CD4-positive, alpha-beta T cell treated with Interleukin-17A for 1 hour (primary cell): ENCODE data around the gene NCF4.

Source experiments
- DNase-seq: peaks from one replicate; pipeline ENCODE4 v3.0.0-alpha.2; 2020

Gene NCF4

DNA sequence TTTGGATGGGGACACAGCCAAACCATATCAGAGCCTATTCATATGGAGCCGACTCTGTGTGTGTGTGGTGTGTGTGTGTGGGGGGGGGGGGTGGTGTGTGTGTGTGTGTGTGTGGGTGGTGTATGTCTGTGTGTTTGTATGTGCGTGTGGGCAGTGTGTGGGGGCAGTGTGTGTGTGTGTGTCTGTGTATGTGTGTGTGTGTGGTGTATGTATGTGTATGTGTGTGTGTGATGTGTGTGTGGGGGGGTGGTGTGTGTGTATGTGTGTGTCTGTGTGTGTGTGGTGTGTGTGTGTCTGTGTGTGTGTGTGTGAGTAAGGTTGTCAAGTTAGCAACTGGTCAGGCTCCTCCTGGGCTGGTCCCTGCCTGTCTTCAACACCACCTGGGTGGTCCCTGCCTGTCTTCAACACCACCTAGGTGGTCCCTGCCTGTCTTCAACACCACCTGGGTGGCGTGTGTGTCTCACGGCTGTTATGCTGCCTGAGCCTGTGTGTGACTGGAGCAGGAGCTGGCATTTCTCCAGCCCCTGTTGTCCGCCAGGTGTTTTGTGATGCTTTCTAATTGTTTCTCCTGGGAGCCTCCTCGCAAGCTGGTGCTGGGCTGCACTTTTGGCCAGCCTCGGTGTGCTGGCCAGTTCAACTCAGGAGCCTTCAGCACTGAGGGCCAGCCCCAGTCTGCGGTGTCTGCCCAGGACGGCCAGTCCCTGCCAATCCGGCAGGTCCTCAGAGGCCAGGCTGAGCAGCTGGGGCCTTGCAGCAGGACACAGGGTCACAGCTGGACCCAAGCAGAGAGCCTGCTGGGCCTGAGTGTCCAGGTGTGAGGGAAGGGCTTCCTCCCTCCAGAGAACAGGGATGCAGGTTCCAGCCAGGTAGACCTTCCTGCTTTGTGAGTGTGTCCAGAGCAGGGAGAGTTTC lies 22.4 kb upstream of the NCF4 start:
- DNase-seq, result no peak

DNA sequence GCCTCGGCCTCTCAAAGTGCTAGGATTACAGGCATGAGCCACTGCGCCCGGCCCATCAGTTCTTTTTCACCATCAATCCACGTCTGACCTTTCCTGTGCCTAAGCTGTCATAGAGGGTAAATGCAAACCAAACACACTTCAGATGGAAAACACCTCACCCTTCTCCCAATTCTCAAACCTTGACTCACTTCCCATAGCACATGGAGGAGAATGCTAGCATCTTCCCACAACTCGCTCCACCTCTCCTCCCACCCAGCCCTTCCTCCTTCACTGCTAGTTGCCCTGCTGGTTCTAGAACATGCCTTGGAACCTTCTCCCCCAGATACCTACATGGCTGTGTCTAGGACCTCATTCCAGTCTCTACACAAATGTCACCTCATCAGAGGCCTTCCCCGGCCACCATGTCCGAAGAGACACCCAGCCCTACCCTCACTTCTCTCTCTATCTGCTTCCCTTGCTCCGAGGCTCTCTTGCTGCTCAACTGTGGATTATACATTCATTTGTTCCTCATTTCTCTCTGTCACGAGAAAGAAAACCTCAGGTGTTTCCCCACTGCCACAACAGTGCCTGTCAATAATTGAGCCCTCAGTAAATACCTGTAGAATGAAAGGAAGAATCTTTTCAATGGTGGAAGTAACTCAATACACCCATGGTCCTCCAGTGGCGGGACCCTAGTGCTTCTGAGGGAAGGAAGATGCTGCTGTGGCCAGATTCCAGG lies 21.3 kb upstream of the NCF4 start:
- DNase-seq, result no peak

DNA sequence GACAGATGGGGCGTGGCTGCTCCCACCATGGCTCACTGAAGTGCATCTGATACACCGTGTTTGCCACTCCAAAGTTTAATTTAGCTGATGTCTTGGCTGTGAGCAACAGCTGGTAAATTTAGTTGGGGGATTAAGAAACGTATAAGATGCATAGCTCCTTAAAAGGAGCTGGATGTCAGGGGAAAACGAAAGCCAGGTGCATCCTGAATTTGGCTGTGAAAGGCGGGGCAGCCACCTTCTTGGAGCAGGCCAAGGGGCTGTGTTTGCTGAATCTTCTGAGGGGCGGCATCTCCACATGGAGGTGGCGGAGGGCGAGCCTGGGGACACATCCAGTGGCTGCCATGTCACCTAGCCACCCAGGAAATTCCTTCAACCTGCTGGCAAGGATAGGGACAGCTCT lies 20.7 kb upstream of the NCF4 start:
- DNase-seq, result no peak

DNA sequence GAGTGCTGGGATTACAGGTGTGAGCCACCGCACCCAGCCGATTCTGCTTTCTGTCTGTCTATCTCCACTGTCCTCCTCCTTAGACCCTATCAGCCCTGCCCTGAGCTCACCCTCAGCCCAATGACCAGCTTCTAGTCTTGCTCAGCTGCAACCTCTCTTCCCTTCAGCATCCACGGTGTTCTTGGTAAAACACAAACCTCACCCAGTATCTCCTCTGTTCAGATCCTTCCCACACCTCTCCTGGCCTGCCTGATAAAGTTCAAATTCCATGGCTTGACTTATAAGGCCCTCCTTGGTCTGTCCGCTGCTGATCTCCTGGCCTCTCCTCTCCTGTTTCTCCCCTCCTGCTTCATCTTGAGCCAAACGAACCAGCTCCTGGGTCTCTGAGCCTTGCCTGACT lies 14.5 kb upstream of the NCF4 start:
- DNase-seq, result no peak

DNA sequence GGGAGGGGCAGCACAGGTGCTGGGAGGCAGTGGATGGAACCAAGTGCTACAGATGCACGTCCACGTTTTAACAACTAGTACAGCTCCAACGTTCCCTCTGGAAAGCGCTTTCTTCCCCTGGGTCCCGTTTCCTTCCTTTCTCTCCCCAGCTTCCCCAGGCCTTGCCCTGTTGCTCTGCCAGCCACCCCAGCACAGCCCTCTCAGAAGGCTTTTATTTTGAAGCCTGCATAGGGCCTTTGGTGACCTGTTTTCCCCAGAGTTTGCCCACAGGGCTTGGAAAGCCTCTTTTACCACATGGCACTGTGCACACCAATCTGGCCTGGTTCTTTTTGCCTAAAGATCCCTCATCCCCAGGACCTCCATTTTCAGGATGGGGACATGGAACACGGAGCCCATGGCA lies 13.9 kb upstream of the NCF4 start:
- no peak for DNase-seq

DNA sequence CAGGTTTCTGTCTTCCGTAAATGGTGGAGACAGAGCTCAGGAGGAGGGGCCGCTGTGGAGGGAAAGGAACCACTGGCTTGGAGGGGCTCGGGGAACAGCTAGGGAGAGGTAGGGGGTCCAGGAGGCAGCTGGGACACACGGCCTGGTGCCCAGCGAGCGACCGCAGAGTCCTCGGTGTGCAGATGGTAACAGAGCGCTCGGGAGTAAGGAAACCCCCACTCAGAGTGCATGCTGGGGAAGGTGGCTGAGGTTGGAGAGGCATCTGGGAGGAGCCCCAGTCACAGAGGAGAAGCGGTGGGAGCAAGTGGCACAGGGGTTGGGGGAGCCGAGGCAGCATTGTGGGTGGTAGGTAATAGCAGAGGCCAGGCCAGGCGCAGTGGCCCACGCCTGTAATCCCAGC lies 10.8 kb upstream of the NCF4 start:
- no peak for DNase-seq

DNA sequence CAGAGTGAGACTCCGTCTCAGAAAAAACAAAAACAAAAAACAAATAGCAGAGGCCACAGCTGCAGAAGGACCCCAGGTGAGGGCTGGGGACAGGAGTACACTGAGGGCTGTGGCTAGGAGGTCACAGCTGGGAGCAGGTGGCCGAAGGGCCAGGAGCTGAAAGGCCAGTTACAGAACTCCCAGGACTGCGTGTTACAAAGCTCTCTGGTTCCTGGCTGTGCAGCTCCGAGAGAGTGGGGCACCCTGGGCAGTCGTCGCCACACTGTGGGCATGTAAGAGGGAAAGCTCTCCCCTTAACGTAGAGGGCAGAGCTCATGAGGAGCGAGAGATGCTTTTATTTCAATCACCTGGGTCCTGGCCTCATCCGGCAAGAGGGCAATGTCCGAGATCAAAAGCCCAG lies 10.1 kb upstream of the NCF4 start:
- no peak for DNase-seq

DNA sequence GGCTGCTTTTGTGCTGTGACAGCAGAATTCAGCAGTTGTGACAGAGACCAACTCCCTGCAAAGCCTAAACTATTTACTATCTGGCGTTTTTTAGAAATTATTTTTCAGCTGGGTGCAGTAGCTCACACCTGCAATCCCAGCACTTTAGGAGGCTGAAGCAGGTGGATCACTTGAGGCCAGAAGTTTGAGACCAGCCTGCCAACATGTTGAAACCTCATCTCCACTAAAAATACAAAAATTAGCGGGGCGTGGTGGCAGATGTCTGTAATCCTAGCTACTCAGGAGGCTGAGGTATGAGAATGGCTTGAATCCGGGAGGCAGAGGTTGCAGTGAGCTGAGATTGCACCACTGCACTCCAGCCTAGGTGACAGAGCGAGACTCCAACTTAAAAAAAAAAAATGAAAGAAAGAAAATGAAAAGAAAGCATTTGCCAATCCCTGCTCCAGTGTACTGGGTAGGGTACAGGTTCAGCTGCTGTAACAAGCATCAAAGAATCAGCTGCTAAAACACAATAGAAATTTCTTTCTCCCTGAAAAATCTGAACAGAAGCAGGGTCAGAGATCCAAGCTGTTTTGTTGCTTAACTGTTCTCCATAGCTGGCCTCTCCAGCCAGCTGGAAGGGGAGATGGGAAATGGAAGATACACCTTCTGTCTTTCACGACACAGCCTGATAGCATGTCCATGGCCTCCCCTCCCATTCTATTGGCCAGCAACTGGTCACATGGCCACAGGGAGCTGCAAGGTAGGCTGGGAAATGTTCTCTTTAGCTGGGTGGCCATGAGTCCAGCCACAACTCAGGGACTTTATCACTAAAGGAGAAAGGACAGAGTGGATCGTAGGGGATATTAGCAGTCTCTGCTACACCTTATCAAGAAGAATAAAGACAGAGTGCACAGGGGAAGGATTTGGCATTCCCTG lies 8.5 kb upstream of the NCF4 start:
- DNase-seq, result no peak

DNA sequence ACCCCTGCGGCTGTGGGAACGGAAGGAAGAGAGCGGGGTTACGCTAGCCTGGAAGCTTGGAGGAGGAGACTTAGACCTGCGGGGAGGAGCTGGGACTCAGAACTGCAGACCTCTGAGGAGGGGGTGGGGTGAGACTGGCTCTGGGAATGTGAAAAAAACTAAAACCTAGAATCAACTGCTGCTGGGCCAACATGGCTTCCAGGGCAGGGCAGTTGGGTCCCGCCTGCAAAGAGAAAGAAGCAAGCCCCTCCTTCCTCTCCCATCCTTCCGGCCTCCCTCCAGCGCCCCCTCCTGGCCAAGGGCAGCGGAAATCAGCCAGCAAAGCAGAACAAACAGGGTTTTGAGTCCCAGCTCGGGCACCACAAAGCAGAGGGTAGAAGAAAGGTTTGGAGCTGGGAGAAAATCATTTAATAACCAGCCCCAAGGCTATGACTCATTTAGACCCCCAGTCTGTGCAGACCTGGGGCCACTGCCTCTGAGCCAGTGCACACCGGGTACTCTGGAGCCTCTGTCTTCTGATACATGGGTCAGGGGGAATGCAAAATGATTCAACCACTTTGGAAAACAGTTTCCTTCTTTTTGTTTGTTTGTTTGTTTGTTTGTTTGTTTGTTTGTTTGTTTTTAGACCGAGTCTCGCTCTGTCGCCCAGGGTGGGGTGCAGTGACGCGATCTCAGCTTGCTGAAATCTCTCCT lies 7.3 kb upstream of the NCF4 start:
- DNase-seq, result peak; percentile 90

DNA sequence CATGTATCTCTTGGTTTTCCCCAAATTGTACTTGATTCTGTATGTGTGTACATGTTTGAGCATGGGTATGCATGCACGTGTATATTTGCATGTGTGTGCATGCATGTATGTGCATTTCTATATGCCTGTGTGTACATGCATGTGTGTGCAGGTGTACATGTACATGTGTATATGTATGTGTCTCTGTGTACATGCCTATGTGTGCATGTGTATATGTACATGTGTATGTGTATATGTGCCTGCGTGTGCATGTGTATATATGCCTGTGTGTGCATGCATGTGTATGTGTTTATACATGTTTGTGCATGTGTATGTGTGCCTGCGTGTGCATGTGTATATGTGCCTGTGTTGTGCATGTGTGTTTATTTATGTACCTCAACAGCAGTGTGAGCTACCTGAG lies 5.3 kb upstream of the NCF4 start:
- DNase-seq, result no peak

DNA sequence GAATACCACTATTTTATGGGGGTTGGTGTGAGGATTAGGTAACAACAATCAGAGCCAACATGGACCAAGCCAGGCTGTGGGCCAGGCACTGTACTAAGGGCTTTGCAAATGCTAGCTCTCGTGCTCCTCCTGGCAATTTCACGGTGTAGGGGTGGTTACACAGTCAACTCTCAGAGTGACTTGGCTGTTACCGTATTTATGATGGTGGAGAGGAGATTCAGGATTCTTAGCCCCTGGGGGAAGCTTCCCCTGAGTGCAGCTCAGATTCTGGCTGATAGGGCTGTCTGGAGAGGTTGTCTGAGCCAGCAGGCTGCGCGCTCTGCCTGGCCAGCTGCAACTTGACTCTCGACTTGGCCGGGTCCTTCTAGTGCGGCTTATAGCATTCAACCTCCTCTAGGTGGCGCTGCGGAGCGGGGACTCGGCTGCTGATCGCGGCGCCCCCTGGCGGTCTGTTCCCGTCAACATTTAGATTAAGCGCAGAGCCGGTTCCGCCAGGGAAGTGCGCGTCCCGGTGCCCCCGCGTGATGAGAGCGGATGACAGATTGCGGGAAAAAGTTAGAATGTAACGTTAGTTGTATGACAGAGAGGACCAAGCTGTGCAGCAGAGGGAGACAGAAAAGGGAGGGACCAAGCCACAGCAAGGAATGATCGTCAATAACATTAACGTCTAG lies 4.5 kb upstream of the NCF4 start:
- DNase-seq, result peak; percentile 92

DNA sequence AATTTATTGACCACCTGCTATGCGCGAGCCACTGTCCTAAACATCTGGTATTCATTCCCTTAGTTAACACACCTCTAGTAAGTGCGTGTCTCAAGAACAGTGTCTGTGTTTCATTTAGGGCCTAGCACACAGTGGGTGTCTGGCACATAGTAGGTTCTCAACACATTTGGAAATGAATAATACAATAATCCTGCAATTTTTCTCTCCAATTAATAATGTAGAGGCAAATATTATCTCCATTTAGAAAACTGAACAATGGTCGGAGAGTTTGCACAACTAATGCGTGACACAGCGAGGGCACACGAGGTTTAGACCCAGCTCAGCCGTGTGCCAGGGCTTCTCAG lies 4.0 kb upstream of the NCF4 start:
- no peak for DNase-seq

DNA sequence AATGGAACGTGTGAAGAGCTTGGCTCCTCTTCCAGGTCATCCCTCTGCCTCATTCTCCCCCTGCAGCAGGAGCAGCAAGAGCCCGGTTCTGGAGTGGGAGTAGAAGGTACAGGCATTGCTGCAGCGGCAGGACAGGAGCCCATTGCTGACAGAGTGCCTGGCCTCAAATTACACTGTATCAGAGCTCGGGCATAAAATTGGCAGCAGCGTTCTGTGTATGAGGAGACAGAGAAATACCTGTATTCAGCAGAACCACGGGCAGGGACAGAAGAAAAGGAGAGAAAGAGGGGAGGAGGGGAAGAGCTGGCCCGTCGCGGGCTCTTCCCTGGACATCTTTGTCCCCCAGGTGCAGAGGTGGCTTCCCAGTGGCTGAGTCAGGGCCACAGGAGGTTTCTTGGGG lies 2.6 kb upstream of the NCF4 start:
- DNase-seq, result no peak

DNA sequence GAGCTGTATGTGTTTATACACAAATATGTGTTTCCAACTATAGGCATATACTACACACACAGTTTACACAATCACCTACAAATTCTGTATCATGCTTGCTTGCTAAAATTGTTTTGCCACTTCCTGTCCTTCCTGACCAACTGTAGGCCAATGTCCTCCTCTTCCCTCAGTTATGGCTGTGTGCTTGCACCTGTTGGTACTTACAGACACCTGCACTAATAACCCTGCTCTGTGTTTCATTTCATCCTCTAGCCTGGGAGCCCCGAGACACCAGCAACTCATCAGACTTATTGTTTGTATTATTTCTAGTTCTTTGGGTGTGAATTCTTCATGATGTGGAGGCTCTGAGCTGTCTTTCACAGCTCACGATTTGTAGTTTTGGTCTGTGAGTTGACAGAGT lies 1.8 kb upstream of the NCF4 start:
- no peak for DNase-seq

DNA sequence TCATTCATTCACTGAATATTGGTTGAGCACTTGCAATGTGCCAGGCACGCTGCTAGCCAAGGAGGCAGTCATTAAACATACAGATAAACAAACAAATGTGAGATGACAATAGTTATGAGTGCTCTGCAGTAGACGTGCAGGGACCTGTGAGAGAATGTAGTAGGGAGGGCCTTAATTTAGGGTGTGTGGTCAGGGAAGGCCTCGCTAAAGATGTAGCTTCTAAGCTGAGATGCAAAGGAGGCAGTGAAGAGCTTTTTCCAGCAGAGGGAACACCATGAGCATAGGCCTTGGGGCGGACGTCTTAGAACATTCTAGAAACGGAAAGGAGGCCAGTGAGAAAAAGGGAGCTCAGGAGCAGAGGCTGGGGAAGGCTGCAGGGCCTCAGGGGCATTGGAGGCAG lies 789 bp upstream of the NCF4 start:
- DNase-seq, result no peak

DNA sequence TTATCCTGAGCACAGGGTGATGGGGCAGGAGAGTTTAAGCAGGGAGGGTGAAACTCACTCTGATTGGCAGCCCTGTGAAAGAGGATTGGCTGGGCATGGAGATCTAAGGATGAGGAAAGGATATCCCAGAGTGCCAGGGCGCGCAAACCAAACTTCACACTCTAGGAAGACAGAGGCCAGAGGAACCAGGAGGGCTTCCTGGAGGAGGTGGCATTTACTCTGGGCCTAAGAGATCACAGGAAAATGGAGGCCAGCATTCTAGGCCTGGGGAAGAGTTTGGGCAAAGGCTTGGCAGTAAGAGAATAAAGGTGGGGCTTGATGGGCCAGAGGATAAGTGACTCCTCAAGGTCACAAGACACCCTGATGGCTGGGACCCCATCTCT lies 377 bp upstream of the NCF4 start:
- DNase-seq, result no peak

DNA sequence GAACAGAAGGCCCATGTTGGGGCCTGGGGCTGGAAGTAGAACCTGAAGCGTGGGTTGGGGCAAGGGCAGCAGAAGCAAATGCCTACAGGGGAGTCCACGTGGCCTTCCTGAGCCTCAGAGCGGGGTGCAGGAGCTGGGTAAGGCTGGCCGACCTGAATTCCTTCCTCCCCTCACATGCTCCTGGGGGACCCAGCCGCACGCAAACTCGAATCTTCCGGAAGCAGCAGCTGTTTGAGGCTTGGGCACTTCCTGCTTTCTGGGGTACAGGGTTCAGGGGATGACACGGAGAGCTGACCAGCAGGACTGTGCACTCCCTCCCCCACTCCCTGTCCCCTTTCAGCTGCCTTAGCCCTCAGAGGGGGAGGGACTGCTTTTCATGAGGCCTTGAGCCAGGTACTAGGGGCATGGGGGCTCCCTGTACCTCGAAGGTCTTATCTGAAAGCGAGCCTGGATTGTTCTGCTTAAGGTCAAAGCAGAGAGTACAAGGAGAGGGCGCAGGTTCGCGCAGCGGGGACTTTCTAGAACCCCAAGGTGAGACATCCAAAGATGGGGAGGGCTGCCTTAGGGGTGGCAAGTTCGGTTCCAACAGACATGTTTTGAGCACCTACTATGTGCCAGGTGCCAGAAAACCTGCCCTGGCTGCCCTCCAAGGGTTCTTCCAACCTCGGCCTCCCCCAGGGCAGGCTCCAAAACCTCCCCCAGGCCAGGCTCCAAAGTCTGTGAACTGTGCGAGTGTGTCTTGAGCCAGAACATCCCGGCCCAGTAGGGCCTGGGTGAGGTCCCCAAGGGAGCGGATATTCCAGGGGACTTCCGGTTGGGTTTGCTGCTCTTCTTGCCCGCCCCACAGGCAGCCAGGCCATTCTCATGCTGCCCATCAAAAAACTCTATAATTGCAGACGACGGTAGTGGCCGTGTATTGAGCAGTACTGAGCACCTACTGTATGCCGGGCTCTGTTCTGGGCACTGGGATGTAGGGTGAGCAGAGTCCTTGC lies 1.7 kb downstream of the NCF4 start:
- DNase-seq, result peak; percentile 16

DNA sequence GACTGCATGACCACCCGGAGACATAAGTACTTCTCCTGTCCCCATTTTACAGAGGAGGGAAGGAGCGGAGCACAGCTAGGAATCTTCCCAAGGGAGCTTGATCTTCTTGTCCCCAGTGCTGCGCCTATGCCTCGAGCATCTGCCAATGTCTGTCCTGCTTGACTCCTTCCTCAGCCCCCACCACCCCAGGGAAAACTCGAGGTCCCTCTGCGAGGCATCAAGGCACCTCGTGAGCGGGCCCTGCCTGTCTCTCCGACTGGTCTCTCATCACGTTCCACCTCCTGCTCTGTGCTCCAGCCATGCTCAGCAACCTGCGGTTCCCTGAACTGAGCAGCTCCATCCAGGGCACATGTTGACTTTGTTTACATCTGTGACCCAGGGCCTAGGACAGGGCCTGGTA lies 2.5 kb downstream of the NCF4 start:
- DNase-seq, result no peak

DNA sequence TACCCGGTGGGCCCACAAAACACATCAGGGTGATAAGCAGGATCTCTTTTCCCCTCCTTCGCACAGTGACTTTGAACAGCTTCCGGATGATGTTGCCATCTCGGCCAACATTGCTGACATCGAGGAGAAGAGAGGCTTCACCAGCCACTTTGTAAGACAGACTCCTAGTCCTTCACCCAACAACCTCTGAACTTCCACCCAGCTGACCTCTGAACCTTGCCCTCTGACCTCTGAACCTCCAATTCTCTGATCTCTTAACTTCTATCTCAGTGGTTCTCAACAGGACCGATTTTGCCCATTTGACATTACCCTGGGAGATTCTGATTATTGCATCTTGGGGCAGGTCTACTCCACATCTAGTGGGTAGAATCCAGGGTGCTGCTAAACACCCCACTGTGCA lies 3.2 kb downstream of the NCF4 start:
- DNase-seq, result no peak

DNA sequence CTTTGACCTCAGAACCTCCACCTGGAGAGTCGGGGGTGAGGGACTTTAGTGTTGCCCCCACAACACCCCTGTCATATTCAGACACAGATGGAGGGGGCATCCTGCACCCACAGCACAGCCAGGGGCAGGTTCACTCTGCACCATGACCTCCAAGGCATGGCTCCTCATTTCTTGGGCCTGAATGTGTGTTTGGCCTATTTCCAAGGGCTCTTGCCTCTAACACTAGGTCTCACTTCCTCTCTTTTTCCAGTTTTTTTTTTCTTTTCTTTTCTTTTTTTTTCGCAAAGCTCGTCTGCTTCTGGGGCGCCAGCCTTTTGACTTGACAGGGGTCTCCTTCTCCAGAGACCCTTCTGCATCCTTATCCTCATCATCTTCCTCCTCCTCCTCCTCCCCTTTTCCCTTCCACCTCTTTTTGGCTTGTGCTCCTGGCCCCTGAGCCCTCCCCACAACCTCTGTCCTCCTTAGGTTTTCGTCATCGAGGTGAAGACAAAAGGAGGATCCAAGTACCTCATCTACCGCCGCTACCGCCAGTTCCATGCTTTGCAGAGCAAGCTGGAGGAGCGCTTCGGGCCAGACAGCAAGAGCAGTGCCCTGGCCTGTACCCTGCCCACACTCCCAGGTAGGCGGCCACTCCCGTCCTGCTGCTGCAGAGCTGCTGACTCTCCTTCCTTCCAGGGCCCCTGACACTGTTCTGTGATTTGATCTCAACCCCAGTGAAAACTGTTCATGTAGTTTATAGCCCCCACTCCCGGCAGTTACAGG lies 3.8 kb downstream of the NCF4 start:
- DNase-seq, result no peak
